ENCODE results near the gene MYG1. TPM values are rescaled to one million over a fixed set of nuclear protein-coding genes. Genes with fewer than 3 reads are reported as not detected.

The MYG1 gene
- total and polyA plus RNA-seq, 2 experiments from 2014 or later = 25.5 to 35.9 TPM

- TF ChIP-seq EZH2 (IDR thresholded peaks at IDR 0.05; ENCODE audit: borderline replicate concordance) = no peak
- TF ChIP-seq CTCF (IDR thresholded peaks at IDR 0.05; ENCODE audit: poor library complexity) = no peak
- TF ChIP-seq EZH2phosphoT487 (IDR thresholded peaks at IDR 0.05; ENCODE audit: low read depth, severe bottlenecking, unreplicated experiment) = no peak
- no peaks in the 10 kb centered on the region for H3K36me3 ChIP-seq (replicated peaks; ENCODE audit: insufficient read depth, low read depth)
- no peak within 1 kb of the TSS for H2AFZ ChIP-seq
- peaks cover 8% of the 10 kb centered on the region for H3K4me1 ChIP-seq (ENCODE audit: insufficient read depth)
- DNase-seq (ENCODE audit: low spot score) = no peak
- H3K27me3 ChIP-seq = peaks cover 3% of the 10 kb centered on the region
- no peaks in the 10 kb centered on the region for H3K79me2 ChIP-seq
- H3K4me3 ChIP-seq = no peak within 1 kb of the TSS
- no peaks in the 10 kb centered on the region for H3K9me3 ChIP-seq (ENCODE audit: low read depth)
- no peak within 1 kb of the TSS for H3K4me2 ChIP-seq
- no peak within 1 kb of the TSS for H3K27ac ChIP-seq
- H3K9me2 ChIP-seq (replicated peaks; ENCODE audit: insufficient read depth) = no peaks in the 10 kb centered on the region
- WGBS (ENCODE audit: low lambda C conversion rate, missing lambda C conversion rate) = 53% methylated on average over 15 of the region's 15 CpGs
- no peaks in the 10 kb centered on the region for H4K20me1 ChIP-seq (ENCODE audit: insufficient read depth, poor library complexity, severe bottlenecking)
Observed at GRCh38 chr12:53336181-53336681, 36.7 kb downstream of the MYG1 start, which contains the start of gene SP7. TSS of gene SP7 (minus strand) at chr12:53336354. CDS start at chr12:53335646, 708 bp downstream.

- Histone ChIP-seq H3K27ac (no peak overlapping the region), H4K20me1 (ENCODE audit: insufficient read depth, poor library complexity, severe bottlenecking) (no peaks in the 10 kb centered on the region), H3K27me3 (peaks cover 3% of the 10 kb centered on the region), H3K36me3 (replicated peaks; ENCODE audit: insufficient read depth, low read depth) (no peaks in the 10 kb centered on the region), H3K9me2 (replicated peaks; ENCODE audit: insufficient read depth) (no peaks in the 10 kb centered on the region), H2AFZ (no peak overlapping the region), H3K4me2 (no peak overlapping the region), H3K4me1 (ENCODE audit: insufficient read depth) (peaks cover 8% of the 10 kb centered on the region), H3K79me2 (no peaks in the 10 kb centered on the region), H3K9me3 (ENCODE audit: low read depth) (no peaks in the 10 kb centered on the region), H3K4me3 (no peak overlapping the region)
- no peak for DNase-seq (ENCODE audit: low spot score)
- no peak for TF ChIP-seq CTCF (IDR thresholded peaks at IDR 0.05; ENCODE audit: poor library complexity)
- no peak for TF ChIP-seq EZH2 (IDR thresholded peaks at IDR 0.05; ENCODE audit: borderline replicate concordance)
- no peak for TF ChIP-seq EZH2phosphoT487 (IDR thresholded peaks at IDR 0.05; ENCODE audit: low read depth, severe bottlenecking, unreplicated experiment)
- WGBS (ENCODE audit: low lambda C conversion rate, missing lambda C conversion rate) = 55% methylated on average over 8 of the region's 11 CpGs
Observed at GRCh38 chr12:53338017-53338416, 38.5 kb downstream of the MYG1 start.

- 41% methylated on average over 2 of the region's 6 CpGs for WGBS (ENCODE audit: low lambda C conversion rate, missing lambda C conversion rate)
- no peaks in the 10 kb centered on the region for H3K36me3 ChIP-seq (replicated peaks; ENCODE audit: insufficient read depth, low read depth)
- H3K79me2 ChIP-seq = no peaks in the 10 kb centered on the region
- H3K4me2 ChIP-seq = no peak overlapping the region
- H3K9me2 ChIP-seq (replicated peaks; ENCODE audit: insufficient read depth) = no peaks in the 10 kb centered on the region
- no peak overlapping the region for H3K4me3 ChIP-seq
- H3K9me3 ChIP-seq (ENCODE audit: low read depth) = no peaks in the 10 kb centered on the region
- no peak for TF ChIP-seq CTCF (IDR thresholded peaks at IDR 0.05; ENCODE audit: poor library complexity)
- peaks cover 3% of the 10 kb centered on the region for H3K27me3 ChIP-seq
- peaks cover 8% of the 10 kb centered on the region for H3K4me1 ChIP-seq (ENCODE audit: insufficient read depth)
- H4K20me1 ChIP-seq (ENCODE audit: insufficient read depth, poor library complexity, severe bottlenecking) = no peaks in the 10 kb centered on the region
- no peak overlapping the region for H3K27ac ChIP-seq
- DNase-seq (ENCODE audit: low spot score) = peak; percentile 41
- no peak overlapping the region for H2AFZ ChIP-seq
Observed at GRCh38 chr12:53338916-53339315, 39.4 kb downstream of the MYG1 start.

- Histone ChIP-seq H2AFZ (no peak overlapping the region), H3K4me2 (no peak overlapping the region), H3K9me2 (replicated peaks; ENCODE audit: insufficient read depth) (no peaks in the 10 kb centered on the region), H3K27ac (no peak overlapping the region), H3K4me1 (ENCODE audit: insufficient read depth) (peaks cover 10% of the 10 kb centered on the region), H4K20me1 (ENCODE audit: insufficient read depth, poor library complexity, severe bottlenecking) (no peaks in the 10 kb centered on the region), H3K4me3 (no peak overlapping the region), H3K9me3 (ENCODE audit: low read depth) (no peaks in the 10 kb centered on the region), H3K27me3 (peaks cover 3% of the 10 kb centered on the region), H3K36me3 (replicated peaks; ENCODE audit: insufficient read depth, low read depth) (no peaks in the 10 kb centered on the region), H3K79me2 (no peaks in the 10 kb centered on the region)
- WGBS (ENCODE audit: low lambda C conversion rate, missing lambda C conversion rate) = 83% methylated on average over 8 of the region's 9 CpGs
- no peak for DNase-seq (ENCODE audit: low spot score)
- TF ChIP-seq EZH2 (IDR thresholded peaks at IDR 0.05; ENCODE audit: borderline replicate concordance) (no peak), CTCF (IDR thresholded peaks at IDR 0.05; ENCODE audit: poor library complexity) (no peak), EZH2phosphoT487 (IDR thresholded peaks at IDR 0.05; ENCODE audit: low read depth, severe bottlenecking, unreplicated experiment) (no peak)
Observed at GRCh38 chr12:53340398-53340797, 40.9 kb downstream of the MYG1 start.
